GM23338 (cell line): ENCODE results near the gene MTHFSD. TPM values are rescaled to one million over a fixed set of nuclear protein-coding genes. Genes with fewer than 3 reads are reported as not detected.

Experiments
- ATAC-seq: fragments of 200-7000 bp; cut with Tn5 transposase; 3 replicates; pipeline ENCODE4 v1.9.1; 2020
- DNase-seq: peaks from one replicate; pipeline ENCODE4 v3.0.0-alpha.2; 2015; ENCODE audit warnings: low spot score
- H2AFZ ChIP-seq: fragments of 200-600 bp; sonication (generic); 2 replicates; pipeline ENCODE4 v1.8.0; 2016; ENCODE audit warnings: antibody characterized with exemption, mild to moderate bottlenecking, moderate library complexity
- H3F3A ChIP-seq: fragments of 200-600 bp; sonication (generic); replicated peaks from 2 replicates; pipeline ENCODE4 v1.8.0; 2017; ENCODE audit warnings: antibody characterized with exemption, mixed run types, low read depth
- H3K27ac ChIP-seq: fragments of 200-600 bp; sonication (generic); 2 replicates; pipeline ENCODE4 v1.6.1; 2016; ENCODE audit warnings: low read depth
- H3K27me3 ChIP-seq: fragments of 200-600 bp; sonication (generic); 2 replicates; pipeline ENCODE4 v1.8.0; 2016; ENCODE audit warnings: mild to moderate bottlenecking, mixed run types, moderate library complexity; ENCODE audit not compliant: insufficient read depth
- H3K36me3 ChIP-seq: fragments of 200-600 bp; sonication (generic); 2 replicates; pipeline ENCODE4 v1.8.0; 2016; ENCODE audit warnings: mild to moderate bottlenecking; ENCODE audit not compliant: insufficient read depth
- H3K4me1 ChIP-seq: fragments of 200-600 bp; sonication (generic); 2 replicates; pipeline ENCODE4 v1.8.0; 2016; ENCODE audit warnings: mild to moderate bottlenecking, moderate library complexity; ENCODE audit not compliant: insufficient read depth
- H3K4me2 ChIP-seq: fragments of 200-600 bp; sonication (generic); 2 replicates; pipeline ENCODE4 v1.7.1; 2017; ENCODE audit warnings: mixed run types
- H3K4me3 ChIP-seq: fragments of 200-600 bp; sonication (generic); 2 replicates; pipeline ENCODE4 v1.6.1; 2016; ENCODE audit warnings: mixed run types
- H3K79me2 ChIP-seq: fragments of 200-600 bp; sonication (generic); replicated peaks from 2 replicates; pipeline ENCODE4 v1.8.0; 2017; ENCODE audit warnings: mild to moderate bottlenecking; ENCODE audit not compliant: insufficient read depth
- H3K9me2 ChIP-seq: fragments of 200-600 bp; sonication (generic); 2 replicates; pipeline ENCODE4 v1.8.0; 2017; ENCODE audit not compliant: insufficient read depth
- H4K20me1 ChIP-seq: fragments of 200-600 bp; sonication (generic); replicated peaks from 2 replicates; pipeline ENCODE4 v1.8.0; 2017; ENCODE audit warnings: mild to moderate bottlenecking; ENCODE audit not compliant: insufficient read depth
- H3K27ac Mint-ChIP-seq: 2 replicates; pipeline ENCODE4 v1.8.0; 2020; ENCODE audit warnings: inconsistent platforms, mild to moderate bottlenecking, moderate library complexity, mixed read lengths
- H3K27me3 Mint-ChIP-seq: 3 replicates; pipeline ENCODE4 v1.8.0; 2022; ENCODE audit warnings: low read depth, mild to moderate bottlenecking, moderate library complexity, mixed read lengths, inconsistent platforms; ENCODE audit not compliant: insufficient read depth, poor library complexity
- H3K36me3 Mint-ChIP-seq: 3 replicates; pipeline ENCODE4 v1.8.0; 2021; ENCODE audit warnings: low read depth, mild to moderate bottlenecking, inconsistent platforms, moderate library complexity, mixed read lengths
- H3K4me1 Mint-ChIP-seq: 3 replicates; pipeline ENCODE4 v1.8.0; 2020; ENCODE audit warnings: mild to moderate bottlenecking, inconsistent platforms, mixed read lengths
- H3K4me3 Mint-ChIP-seq: 3 replicates; pipeline ENCODE4 v1.8.0; 2021; ENCODE audit warnings: moderate library complexity, mild to moderate bottlenecking, inconsistent platforms, mixed read lengths
- H3K9me3 Mint-ChIP-seq: 3 replicates; pipeline ENCODE4 v1.8.0; 2020; ENCODE audit warnings: moderate library complexity, mild to moderate bottlenecking, inconsistent platforms, mixed read lengths
- CREB1 ChIP-seq: fragments of 250-450 bp; sonication (Bioruptor Pico); IDR thresholded peaks from 2 replicates; pipeline ENCODE4 v1.5.0; 2020; ENCODE audit warnings: low read depth, mild to moderate bottlenecking, moderate library complexity
- EZH2 ChIP-seq: fragments of 200-600 bp; sonication (generic); IDR thresholded peaks from one replicate; pipeline ENCODE4 v1.8.0; 2017; ENCODE audit warnings: antibody characterized with exemption, mild to moderate bottlenecking, low read depth; ENCODE audit not compliant: unreplicated experiment
- JUNB ChIP-seq: IDR thresholded peaks from one replicate; pipeline ENCODE4 v1.6.1; 2016; ENCODE audit warnings: antibody characterized with exemption; ENCODE audit not compliant: unreplicated experiment
- NANOG ChIP-seq: IDR thresholded peaks from 2 replicates; pipeline ENCODE4 v1.6.1; 2016; ENCODE audit warnings: antibody characterized with exemption, borderline replicate concordance
- POLR2AphosphoS5 ChIP-seq: IDR thresholded peaks from 2 replicates; pipeline ENCODE4 v1.6.1; 2016; ENCODE audit warnings: antibody characterized with exemption, low read depth
- STAT1 ChIP-seq: IDR thresholded peaks from one replicate; pipeline ENCODE4 v1.6.1; 2016; ENCODE audit warnings: antibody characterized with exemption; ENCODE audit not compliant: unreplicated experiment
- ZNF114 ChIP-seq: fragments of 250-450 bp; sonication (Bioruptor Pico); IDR thresholded peaks from 2 replicates; pipeline ENCODE4 v1.5.0; 2020; ENCODE audit warnings: mild to moderate bottlenecking, moderate library complexity
- ZNF331 ChIP-seq: fragments of 250-450 bp; sonication (Bioruptor Pico); IDR thresholded peaks from 2 replicates; pipeline ENCODE4 v1.5.0; 2020; ENCODE audit warnings: low read depth, mild to moderate bottlenecking, moderate library complexity
- polyA plus RNA-seq: library from polyadenylated mRNA; unstranded; fragments of >200 nt; fragmentation: Nextera tagmentation; extraction: Ambion mirVana; gene quantifications from 2 replicates; pipeline ENCODE4 v1.2.1, GENCODE V29; 2016
- total RNA-seq: library from RNA; depleted of rRNA; stranded (reverse); fragments of >200 nt; shearing (Covaris generic); gene quantifications from 2 replicates; pipeline ENCODE4 v1.2.3, GENCODE V29; 2014
- TF ChIP-seq, protein P1 (sequence below): fragments of 250-450 bp; sonication (Bioruptor Pico); IDR thresholded peaks from 2 replicates; pipeline ENCODE4 v1.5.0; 2020; ENCODE audit warnings: mild to moderate bottlenecking, moderate library complexity
- TF ChIP-seq, protein P2 (sequence below): IDR thresholded peaks from 2 replicates; pipeline ENCODE4 v1.6.1; 2016; ENCODE audit warnings: antibody characterized with exemption
- TF ChIP-seq, protein P3 (sequence below): IDR thresholded peaks from one replicate; pipeline ENCODE4 v1.6.1; 2018; ENCODE audit warnings: antibody characterized with exemption; ENCODE audit not compliant: unreplicated experiment
- TF ChIP-seq, protein P4 (sequence below), 2 experiments: fragments of 200-600 bp in 1 of 2; sonication (generic) in 1 of 2; conservative IDR thresholded peaks; 2 replicates each; pipeline versions ENCODE4 v1.5.1 to v1.6.1; 2016 to 2017; ENCODE audit warnings: antibody characterized with exemption in 2 of 2, low read depth in 2 of 2, mild to moderate bottlenecking in 2 of 2, moderate library complexity in 1 of 2

The MTHFSD gene
- total and polyA plus RNA-seq, 2 experiments from 2014 or later, result 7.2 to 8.1 TPM

DNA sequence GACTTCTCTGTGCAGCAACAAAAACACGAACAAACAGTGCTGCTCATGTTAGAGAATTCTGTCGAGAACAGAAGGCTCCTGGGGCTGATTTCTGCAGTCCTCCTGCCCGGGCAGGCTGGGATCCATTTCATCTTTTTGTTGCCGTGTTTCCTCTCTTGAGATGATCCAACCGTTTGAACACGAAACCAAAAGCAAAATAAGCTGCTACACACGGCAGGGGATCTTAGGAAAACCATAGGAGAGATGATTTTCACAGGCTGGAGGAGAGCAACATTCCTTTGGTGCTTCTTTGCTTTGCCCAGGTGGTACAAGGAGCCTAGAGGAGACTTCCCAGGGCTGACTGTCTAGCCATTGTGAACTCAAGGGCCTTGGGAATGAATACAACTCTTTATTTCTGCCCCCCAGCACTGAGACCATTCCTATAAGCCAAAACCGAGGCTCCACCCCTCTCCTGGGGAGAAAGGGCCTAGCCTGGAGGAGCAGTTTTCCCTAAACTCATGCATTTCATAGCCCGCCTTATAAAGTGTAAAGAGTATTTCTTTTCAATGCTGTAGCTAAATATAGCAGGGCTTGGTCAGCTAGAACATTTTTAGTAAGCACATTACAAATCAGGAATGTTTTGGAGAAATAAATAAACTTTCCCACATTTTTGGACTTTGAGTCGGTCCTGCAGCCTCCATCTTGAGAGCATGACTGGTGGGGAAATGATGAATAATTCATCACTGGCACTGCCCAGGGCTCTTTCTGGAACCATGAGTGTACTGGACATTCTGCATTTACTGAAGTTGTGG lies 31.0 kb upstream of the MTHFSD start:
- no peak overlapping the region for H3K4me2 ChIP-seq
- H3K36me3 ChIP-seq, result no peaks in the 10 kb centered on the region
- H3K4me3 Mint-ChIP-seq, result no peak overlapping the region
- ATAC-seq (no peak), DNase-seq (no peak)
- H4K20me1 ChIP-seq, result no peaks in the 10 kb centered on the region
- H3K36me3 Mint-ChIP-seq, result no peaks in the 10 kb centered on the region
- H3F3A ChIP-seq, result no peaks in the 10 kb centered on the region
- H3K4me1 ChIP-seq, result no peaks in the 10 kb centered on the region; the same call in 1 of the 2 replicates
- no peak overlapping the region for H2AFZ ChIP-seq
- peaks cover 10% of the 10 kb centered on the region; the same call in 1 of the 2 replicates for H3K9me2 ChIP-seq
- H3K27ac ChIP-seq, result no peak overlapping the region
- no peak for TF ChIP-seq ZNF114
- TF ChIP-seq NANOG, result no peak
- TF ChIP-seq, protein P1, sequence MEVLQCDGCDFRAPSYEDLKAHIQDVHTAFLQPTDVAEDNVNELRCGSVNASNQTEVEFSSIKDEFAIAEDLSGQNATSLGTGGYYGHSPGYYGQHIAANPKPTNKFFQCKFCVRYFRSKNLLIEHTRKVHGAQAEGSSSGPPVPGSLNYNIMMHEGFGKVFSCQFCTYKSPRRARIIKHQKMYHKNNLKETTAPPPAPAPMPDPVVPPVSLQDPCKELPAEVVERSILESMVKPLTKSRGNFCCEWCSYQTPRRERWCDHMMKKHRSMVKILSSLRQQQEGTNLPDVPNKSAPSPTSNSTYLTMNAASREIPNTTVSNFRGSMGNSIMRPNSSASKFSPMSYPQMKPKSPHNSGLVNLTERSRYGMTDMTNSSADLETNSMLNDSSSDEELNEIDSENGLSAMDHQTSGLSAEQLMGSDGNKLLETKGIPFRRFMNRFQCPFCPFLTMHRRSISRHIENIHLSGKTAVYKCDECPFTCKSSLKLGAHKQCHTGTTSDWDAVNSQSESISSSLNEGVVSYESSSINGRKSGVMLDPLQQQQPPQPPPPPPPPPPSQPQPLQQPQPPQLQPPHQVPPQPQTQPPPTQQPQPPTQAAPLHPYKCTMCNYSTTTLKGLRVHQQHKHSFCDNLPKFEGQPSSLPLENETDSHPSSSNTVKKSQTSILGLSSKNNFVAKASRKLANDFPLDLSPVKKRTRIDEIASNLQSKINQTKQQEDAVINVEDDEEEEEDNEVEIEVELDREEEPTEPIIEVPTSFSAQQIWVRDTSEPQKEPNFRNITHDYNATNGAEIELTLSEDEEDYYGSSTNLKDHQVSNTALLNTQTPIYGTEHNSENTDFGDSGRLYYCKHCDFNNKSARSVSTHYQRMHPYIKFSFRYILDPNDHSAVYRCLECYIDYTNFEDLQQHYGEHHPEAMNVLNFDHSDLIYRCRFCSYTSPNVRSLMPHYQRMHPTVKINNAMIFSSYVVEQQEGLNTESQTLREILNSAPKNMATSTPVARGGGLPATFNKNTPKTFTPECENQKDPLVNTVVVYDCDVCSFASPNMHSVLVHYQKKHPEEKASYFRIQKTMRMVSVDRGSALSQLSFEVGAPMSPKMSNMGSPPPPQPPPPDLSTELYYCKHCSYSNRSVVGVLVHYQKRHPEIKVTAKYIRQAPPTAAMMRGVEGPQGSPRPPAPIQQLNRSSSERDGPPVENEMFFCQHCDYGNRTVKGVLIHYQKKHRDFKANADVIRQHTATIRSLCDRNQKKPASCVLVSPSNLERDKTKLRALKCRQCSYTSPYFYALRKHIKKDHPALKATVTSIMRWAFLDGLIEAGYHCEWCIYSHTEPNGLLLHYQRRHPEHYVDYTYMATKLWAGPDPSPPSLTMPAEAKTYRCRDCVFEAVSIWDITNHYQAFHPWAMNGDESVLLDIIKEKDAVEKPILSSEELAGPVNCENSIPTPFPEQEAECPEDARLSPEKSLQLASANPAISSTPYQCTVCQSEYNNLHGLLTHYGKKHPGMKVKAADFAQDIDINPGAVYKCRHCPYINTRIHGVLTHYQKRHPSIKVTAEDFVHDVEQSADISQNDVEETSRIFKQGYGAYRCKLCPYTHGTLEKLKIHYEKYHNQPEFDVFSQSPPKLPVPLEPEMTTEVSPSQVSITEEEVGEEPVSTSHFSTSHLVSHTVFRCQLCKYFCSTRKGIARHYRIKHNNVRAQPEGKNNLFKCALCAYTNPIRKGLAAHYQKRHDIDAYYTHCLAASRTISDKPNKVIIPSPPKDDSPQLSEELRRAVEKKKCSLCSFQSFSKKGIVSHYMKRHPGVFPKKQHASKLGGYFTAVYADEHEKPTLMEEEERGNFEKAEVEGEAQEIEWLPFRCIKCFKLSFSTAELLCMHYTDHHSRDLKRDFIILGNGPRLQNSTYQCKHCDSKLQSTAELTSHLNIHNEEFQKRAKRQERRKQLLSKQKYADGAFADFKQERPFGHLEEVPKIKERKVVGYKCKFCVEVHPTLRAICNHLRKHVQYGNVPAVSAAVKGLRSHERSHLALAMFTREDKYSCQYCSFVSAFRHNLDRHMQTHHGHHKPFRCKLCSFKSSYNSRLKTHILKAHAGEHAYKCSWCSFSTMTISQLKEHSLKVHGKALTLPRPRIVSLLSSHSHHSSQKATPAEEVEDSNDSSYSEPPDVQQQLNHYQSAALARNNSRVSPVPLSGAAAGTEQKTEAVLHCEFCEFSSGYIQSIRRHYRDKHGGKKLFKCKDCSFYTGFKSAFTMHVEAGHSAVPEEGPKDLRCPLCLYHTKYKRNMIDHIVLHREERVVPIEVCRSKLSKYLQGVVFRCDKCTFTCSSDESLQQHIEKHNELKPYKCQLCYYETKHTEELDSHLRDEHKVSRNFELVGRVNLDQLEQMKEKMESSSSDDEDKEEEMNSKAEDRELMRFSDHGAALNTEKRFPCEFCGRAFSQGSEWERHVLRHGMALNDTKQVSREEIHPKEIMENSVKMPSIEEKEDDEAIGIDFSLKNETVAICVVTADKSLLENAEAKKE (CRISPR knock-in tag), result no peak
- TF ChIP-seq, protein P2, sequence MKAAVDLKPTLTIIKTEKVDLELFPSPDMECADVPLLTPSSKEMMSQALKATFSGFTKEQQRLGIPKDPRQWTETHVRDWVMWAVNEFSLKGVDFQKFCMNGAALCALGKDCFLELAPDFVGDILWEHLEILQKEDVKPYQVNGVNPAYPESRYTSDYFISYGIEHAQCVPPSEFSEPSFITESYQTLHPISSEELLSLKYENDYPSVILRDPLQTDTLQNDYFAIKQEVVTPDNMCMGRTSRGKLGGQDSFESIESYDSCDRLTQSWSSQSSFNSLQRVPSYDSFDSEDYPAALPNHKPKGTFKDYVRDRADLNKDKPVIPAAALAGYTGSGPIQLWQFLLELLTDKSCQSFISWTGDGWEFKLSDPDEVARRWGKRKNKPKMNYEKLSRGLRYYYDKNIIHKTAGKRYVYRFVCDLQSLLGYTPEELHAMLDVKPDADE, result no peak
- no peak for TF ChIP-seq ZNF331 (CRISPR knock-in tag)
- TF ChIP-seq POLR2AphosphoS5, result no peak
- TF ChIP-seq JUNB, result no peak
- TF ChIP-seq, protein P3, sequence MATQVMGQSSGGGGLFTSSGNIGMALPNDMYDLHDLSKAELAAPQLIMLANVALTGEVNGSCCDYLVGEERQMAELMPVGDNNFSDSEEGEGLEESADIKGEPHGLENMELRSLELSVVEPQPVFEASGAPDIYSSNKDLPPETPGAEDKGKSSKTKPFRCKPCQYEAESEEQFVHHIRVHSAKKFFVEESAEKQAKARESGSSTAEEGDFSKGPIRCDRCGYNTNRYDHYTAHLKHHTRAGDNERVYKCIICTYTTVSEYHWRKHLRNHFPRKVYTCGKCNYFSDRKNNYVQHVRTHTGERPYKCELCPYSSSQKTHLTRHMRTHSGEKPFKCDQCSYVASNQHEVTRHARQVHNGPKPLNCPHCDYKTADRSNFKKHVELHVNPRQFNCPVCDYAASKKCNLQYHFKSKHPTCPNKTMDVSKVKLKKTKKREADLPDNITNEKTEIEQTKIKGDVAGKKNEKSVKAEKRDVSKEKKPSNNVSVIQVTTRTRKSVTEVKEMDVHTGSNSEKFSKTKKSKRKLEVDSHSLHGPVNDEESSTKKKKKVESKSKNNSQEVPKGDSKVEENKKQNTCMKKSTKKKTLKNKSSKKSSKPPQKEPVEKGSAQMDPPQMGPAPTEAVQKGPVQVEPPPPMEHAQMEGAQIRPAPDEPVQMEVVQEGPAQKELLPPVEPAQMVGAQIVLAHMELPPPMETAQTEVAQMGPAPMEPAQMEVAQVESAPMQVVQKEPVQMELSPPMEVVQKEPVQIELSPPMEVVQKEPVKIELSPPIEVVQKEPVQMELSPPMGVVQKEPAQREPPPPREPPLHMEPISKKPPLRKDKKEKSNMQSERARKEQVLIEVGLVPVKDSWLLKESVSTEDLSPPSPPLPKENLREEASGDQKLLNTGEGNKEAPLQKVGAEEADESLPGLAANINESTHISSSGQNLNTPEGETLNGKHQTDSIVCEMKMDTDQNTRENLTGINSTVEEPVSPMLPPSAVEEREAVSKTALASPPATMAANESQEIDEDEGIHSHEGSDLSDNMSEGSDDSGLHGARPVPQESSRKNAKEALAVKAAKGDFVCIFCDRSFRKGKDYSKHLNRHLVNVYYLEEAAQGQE, result no peak
- TF ChIP-seq CREB1 (CRISPR knock-in tag), result no peak
- TF ChIP-seq STAT1, result no peak
- TF ChIP-seq EZH2, result no peak
- TF ChIP-seq, protein P4, sequence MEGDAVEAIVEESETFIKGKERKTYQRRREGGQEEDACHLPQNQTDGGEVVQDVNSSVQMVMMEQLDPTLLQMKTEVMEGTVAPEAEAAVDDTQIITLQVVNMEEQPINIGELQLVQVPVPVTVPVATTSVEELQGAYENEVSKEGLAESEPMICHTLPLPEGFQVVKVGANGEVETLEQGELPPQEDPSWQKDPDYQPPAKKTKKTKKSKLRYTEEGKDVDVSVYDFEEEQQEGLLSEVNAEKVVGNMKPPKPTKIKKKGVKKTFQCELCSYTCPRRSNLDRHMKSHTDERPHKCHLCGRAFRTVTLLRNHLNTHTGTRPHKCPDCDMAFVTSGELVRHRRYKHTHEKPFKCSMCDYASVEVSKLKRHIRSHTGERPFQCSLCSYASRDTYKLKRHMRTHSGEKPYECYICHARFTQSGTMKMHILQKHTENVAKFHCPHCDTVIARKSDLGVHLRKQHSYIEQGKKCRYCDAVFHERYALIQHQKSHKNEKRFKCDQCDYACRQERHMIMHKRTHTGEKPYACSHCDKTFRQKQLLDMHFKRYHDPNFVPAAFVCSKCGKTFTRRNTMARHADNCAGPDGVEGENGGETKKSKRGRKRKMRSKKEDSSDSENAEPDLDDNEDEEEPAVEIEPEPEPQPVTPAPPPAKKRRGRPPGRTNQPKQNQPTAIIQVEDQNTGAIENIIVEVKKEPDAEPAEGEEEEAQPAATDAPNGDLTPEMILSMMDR (conservative IDR thresholded peaks at IDR 0.05; ENCODE audit: low read depth in 2 of 2), result no peak
- no peak overlapping the region for H3K27ac Mint-ChIP-seq
- no peaks in the 10 kb centered on the region for H3K79me2 ChIP-seq
- H3K9me3 Mint-ChIP-seq, result no peaks in the 10 kb centered on the region; the same call in 2 of the 3 replicates
- H3K4me3 ChIP-seq, result no peak overlapping the region
- H3K4me1 Mint-ChIP-seq, result no peaks in the 10 kb centered on the region
- H3K27me3 ChIP-seq, result peaks cover 25% of the 10 kb centered on the region
- peaks cover 12% of the 10 kb centered on the region for H3K27me3 Mint-ChIP-seq
